HCT116 (cell line): ENCODE measurements around the gene SPPL2C. TPM values are rescaled to one million over a fixed set of nuclear protein-coding genes. Genes with fewer than 3 reads are reported as not detected.

ENCODE experiments used
- ATAC-seq: fragments of 200-7000 bp; cut with Tn5 transposase; 2 replicates; pipeline ENCODE4 v1.9.1; 2020; ENCODE audit warnings: mild to moderate bottlenecking, moderate library complexity
- BruUV-seq: library from RNA; stranded (reverse); fragments of 400-500 nt; replicated peaks from 2 replicates; lab custom pipeline; 2021; lab: Mats Ljungman, UMichigan
- CTCF ChIA-PET: fragments of 300-600 bp; sonication (Branson Sonifier 250); formaldehyde crosslinking; loops from one replicate; lab custom pipeline; 2021; ENCODE audit warnings: antibody characterized with exemption; lab: Charles Lee
- POLR2A ChIA-PET: fragments of 300-600, 350-600 bp; sonication (Branson Sonifier 250); formaldehyde crosslinking; loops from one replicate; lab custom pipeline; 2021; ENCODE audit warnings: antibody characterized with exemption; lab: Charles Lee
- RAD21 ChIA-PET, 2 experiments: fragments of 300-600 bp; sonication (Branson Sonifier 250); formaldehyde crosslinking; loops; one replicate each; lab custom pipeline; 2023; ENCODE audit warnings: low total read pairs in 2 of 2; ENCODE audit not compliant: uncharacterized antibody in 2 of 2, unreplicated experiment in 2 of 2, low non-redundant PET in 1 of 2; lab: Charles Lee
- DNase-seq: peaks from one replicate; pipeline ENCODE4 v3.0.0-alpha.2; 2010; ENCODE audit warnings: low read depth, low spot score
- H2AFZ ChIP-seq: fragments of 200-600 bp; shearing (Covaris generic), sonication (generic); 2 replicates; pipeline ENCODE4 v1.6.1; 2017; ENCODE audit warnings: low read depth, mixed run types, mixed read lengths, antibody characterized with exemption, low read length; ENCODE audit not compliant: poor library complexity, severe bottlenecking
- H3K27ac ChIP-seq: 2 replicates; pipeline ENCODE4 v1.5.1; 2012; ENCODE audit warnings: low read depth, low read length
- H3K27me3 ChIP-seq: fragments of 200-600 bp; sonication (generic); 2 replicates; pipeline ENCODE4 v1.6.1; 2016; ENCODE audit warnings: mixed run types, low read length, mixed read lengths; ENCODE audit not compliant: insufficient read depth
- H3K36me3 ChIP-seq, 2 experiments: fragments of 200-500 bp in 1 of 2; fragments of 200-600 bp in 1 of 2; sonication (Bioruptor generic) in 1 of 2; sonication (generic) in 1 of 2; 2 replicates each; pipeline versions ENCODE4 v1.5.1 to v1.6.1; 2014 to 2016; ENCODE audit warnings: low read length in 2 of 2, inconsistent platforms in 1 of 2, mixed read lengths in 1 of 2, mixed run types in 1 of 2; ENCODE audit not compliant: insufficient read depth in 2 of 2, control insufficient read depth in 1 of 2
- H3K4me1 ChIP-seq, 2 experiments: fragments of 200-600 bp in 1 of 2; sonication (generic) in 1 of 2; 2 replicates each; pipeline versions ENCODE4 v1.5.1 to v1.6.1; 2012 to 2017; ENCODE audit warnings: low read length in 2 of 2, inconsistent platforms in 1 of 2, mild to moderate bottlenecking in 1 of 2, mixed read lengths in 1 of 2, mixed run types in 1 of 2, moderate library complexity in 1 of 2; ENCODE audit not compliant: insufficient read depth in 2 of 2, control insufficient read depth in 1 of 2
- H3K4me2 ChIP-seq: fragments of 200-600 bp; sonication (generic); 2 replicates; pipeline ENCODE4 v1.6.1; 2017; ENCODE audit warnings: mixed run types, low read length, mixed read lengths
- H3K4me3 ChIP-seq, 2 experiments: fragments of 200-600 bp in 1 of 2; sonication (generic) in 1 of 2; replicated peaks in 1 of 2; 2 replicates each; pipeline ENCODE4 v1.5.1; 2011 to 2016; ENCODE audit warnings: low read length in 2 of 2, control low read depth in 1 of 2, low read depth in 1 of 2, mild to moderate bottlenecking in 1 of 2, mixed read lengths in 1 of 2, mixed run types in 1 of 2
- H3K79me2 ChIP-seq: fragments of 200-600 bp; sonication (generic); 2 replicates; pipeline ENCODE4 v1.6.1; 2017; ENCODE audit warnings: mild to moderate bottlenecking, mixed run types, low read length, moderate library complexity, mixed read lengths; ENCODE audit not compliant: insufficient read depth
- H3K9ac ChIP-seq: fragments of 200-600 bp; sonication (generic); 2 replicates; pipeline ENCODE4 v1.6.1; 2016; ENCODE audit warnings: low read length, mixed read lengths
- H3K9me2 ChIP-seq: fragments of 200-600 bp; sonication (generic), shearing (Covaris generic); 2 replicates; pipeline ENCODE4 v1.6.1; 2017; ENCODE audit warnings: mixed run types, mild to moderate bottlenecking, moderate library complexity; ENCODE audit not compliant: insufficient read depth
- H3K9me3 ChIP-seq, 2 experiments: fragments of 200-500 bp in 1 of 2; fragments of 200-600 bp in 1 of 2; sonication (Bioruptor generic) in 1 of 2; sonication (generic) in 1 of 2; 2 replicates each; pipeline ENCODE4 v1.6.1; 2014 to 2017; ENCODE audit warnings: low read length in 2 of 2, mixed read lengths in 2 of 2, inconsistent platforms in 1 of 2, low read depth in 1 of 2, mild to moderate bottlenecking in 1 of 2, mixed run types in 1 of 2, moderate library complexity in 1 of 2; ENCODE audit not compliant: control insufficient read depth in 1 of 2, insufficient read depth in 1 of 2
- H4K20me1 ChIP-seq: fragments of 200-600 bp; sonication (generic), shearing (Covaris generic); 2 replicates; pipeline ENCODE4 v1.6.1; 2017; ENCODE audit warnings: mixed run types, mild to moderate bottlenecking, moderate library complexity; ENCODE audit not compliant: insufficient read depth
- EGR1 ChIP-seq: IDR thresholded peaks from 2 replicates; pipeline ENCODE4 v1.6.1; 2012; ENCODE audit warnings: low read depth
- EZH2phosphoT487 ChIP-seq: fragments of 200-600 bp; IDR thresholded peaks from 2 replicates; pipeline ENCODE4 v1.6.1; 2018; ENCODE audit warnings: antibody characterized with exemption, borderline replicate concordance
- FOSL1 ChIP-seq: IDR thresholded peaks from 2 replicates; pipeline ENCODE4 v1.6.1; 2012; ENCODE audit warnings: low read depth
- POLR2AphosphoS5 ChIP-seq: IDR thresholded peaks from 2 replicates; pipeline ENCODE4 v1.6.1; 2011; ENCODE audit warnings: mild to moderate bottlenecking, low read depth, low read length, moderate library complexity
- RAD21 ChIP-seq: IDR thresholded peaks from 2 replicates; pipeline ENCODE4 v1.6.1; 2012; ENCODE audit warnings: low read depth, mild to moderate bottlenecking
- REST ChIP-seq: IDR thresholded peaks from 2 replicates; pipeline ENCODE4 v1.6.1; 2012; ENCODE audit warnings: low read depth
- SIN3A ChIP-seq: IDR thresholded peaks from 2 replicates; pipeline ENCODE4 v1.6.1; 2012; ENCODE audit warnings: low read depth
- TCF7L2 ChIP-seq: IDR thresholded peaks from 2 replicates; pipeline ENCODE4 v1.7.0; 2011; ENCODE audit warnings: borderline replicate concordance, inconsistent platforms; ENCODE audit not compliant: insufficient read depth, insufficient read length; ENCODE audit errors: extremely low read depth
- ZBTB33 ChIP-seq: IDR thresholded peaks from 2 replicates; pipeline ENCODE4 v1.6.1; 2011; ENCODE audit warnings: mild to moderate bottlenecking, low read length, moderate library complexity; ENCODE audit not compliant: insufficient replicate concordance; ENCODE audit errors: extremely low read depth
- ZNF274 ChIP-seq: fragments of 200-500 bp; sonication (Bioruptor generic); IDR thresholded peaks from 2 replicates; pipeline ENCODE4 v1.6.1; 2014; ENCODE audit warnings: mild to moderate bottlenecking, low read depth, low read length, inconsistent platforms
- intact Hi-C: fragments of 100-400 bp; cut with micrococcal nuclease; formaldehyde crosslinking; loops from 2 replicates; pipeline ENCODE4 v1.10.0; 2022
- total RNA-seq: library from RNA; stranded (reverse); gene quantifications from one replicate; pipeline ENCODE4 v1.2.1, GENCODE V29; 2021; ENCODE audit not compliant: unreplicated experiment
- TF ChIP-seq, protein P1 (sequence below): IDR thresholded peaks from 2 replicates; pipeline ENCODE4 v1.6.1; 2012
- TF ChIP-seq, protein P2 (sequence below): IDR thresholded peaks from 2 replicates; pipeline ENCODE4 v1.6.1; 2012
- TF ChIP-seq, protein P3 (sequence below), 3 experiments: fragments of 200-600 bp in 1 of 3; sonication (generic) in 1 of 3; IDR thresholded peaks in 2 of 3; conservative IDR thresholded peaks in 1 of 3; 2 replicates each; pipeline ENCODE4 v1.5.1; 2012 to 2017; ENCODE audit warnings: low read depth in 2 of 3, low read length in 2 of 3, antibody characterized with exemption in 1 of 3, borderline replicate concordance in 1 of 3, control low read depth in 1 of 3, mild to moderate bottlenecking in 1 of 3, mixed read lengths in 1 of 3, mixed run types in 1 of 3, moderate library complexity in 1 of 3; ENCODE audit not compliant: insufficient read depth in 1 of 3

Gene SPPL2C
- total RNA-seq, 1 experiment from 2014 or later, result not detected

- TF ChIP-seq TCF7L2 (no peak), POLR2AphosphoS5 (no peak), EGR1 (no peak), FOSL1 (no peak)
- TF ChIP-seq, protein P1, sequence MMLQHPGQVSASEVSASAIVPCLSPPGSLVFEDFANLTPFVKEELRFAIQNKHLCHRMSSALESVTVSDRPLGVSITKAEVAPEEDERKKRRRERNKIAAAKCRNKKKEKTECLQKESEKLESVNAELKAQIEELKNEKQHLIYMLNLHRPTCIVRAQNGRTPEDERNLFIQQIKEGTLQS, result no peak
- TF ChIP-seq, protein P2, sequence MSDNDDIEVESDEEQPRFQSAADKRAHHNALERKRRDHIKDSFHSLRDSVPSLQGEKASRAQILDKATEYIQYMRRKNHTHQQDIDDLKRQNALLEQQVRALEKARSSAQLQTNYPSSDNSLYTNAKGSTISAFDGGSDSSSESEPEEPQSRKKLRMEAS, result no peak
Observed at GRCh38 chr17:45843722-45844121, 959 bp upstream of the SPPL2C start (continued).

DNA sequence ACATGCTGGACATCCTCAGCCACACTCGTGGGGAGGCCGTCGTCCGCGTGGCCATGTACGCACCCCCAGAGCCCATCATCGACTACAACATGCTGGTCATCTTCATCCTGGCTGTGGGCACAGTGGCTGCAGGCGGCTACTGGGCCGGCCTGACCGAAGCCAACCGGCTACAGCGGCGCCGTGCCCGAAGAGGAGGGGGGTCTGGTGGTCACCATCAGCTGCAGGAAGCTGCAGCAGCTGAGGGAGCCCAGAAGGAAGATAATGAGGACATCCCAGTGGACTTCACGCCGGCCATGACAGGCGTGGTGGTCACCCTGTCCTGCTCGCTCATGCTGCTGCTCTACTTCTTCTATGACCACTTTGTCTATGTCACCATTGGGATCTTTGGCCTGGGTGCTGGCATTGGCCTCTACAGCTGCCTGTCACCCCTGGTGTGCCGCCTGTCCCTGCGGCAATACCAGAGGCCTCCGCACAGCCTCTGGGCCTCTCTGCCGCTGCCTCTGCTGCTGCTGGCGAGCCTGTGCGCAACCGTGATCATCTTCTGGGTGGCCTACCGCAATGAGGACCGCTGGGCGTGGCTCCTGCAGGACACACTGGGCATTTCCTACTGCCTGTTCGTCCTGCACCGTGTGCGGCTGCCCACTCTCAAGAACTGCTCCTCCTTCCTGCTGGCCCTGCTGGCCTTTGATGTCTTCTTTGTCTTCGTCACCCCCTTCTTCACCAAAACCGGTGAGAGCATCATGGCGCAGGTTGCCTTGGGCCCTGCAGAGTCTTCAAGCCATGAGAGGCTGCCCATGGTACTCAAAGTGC is 900 bp downstream of the SPPL2C start:
- ChIA-PET RAD21 (no interaction called here), CTCF (interaction anchor here (1.6 kb wide), 1 partner anchor 10 kb away, joined by 5 read pairs; no protein-coding TSS in a partner anchor), POLR2A (no interaction called here)
- H3K36me3 ChIP-seq, result no peaks in the 10 kb centered on the region
- no peak overlapping the region for H3K4me3 ChIP-seq
- no peak overlapping the region for H2AFZ ChIP-seq
- H3K9ac ChIP-seq, result no peak overlapping the region
- ATAC-seq (no peak), DNase-seq (no peak)
- H4K20me1 ChIP-seq, result no peaks in the 10 kb centered on the region
- no peak overlapping the region for H3K4me2 ChIP-seq
- peaks cover 0 to 8% of the 10 kb centered on the region in 2 experiments; a peak in 2 of 4 replicates for H3K4me1 ChIP-seq
- H3K27me3 ChIP-seq, result no peaks in the 10 kb centered on the region
- no TSS peak for BruUV-seq
- intact Hi-C loops, result no loop called here
- H3K27ac ChIP-seq, result no peak overlapping the region
- TF ChIP-seq RAD21 (no peak), ZBTB33 (no peak), TCF7L2 (no peak), EZH2phosphoT487 (no peak), ZNF274 (no peak), REST (no peak), SIN3A (no peak)
- TF ChIP-seq, protein P3, sequence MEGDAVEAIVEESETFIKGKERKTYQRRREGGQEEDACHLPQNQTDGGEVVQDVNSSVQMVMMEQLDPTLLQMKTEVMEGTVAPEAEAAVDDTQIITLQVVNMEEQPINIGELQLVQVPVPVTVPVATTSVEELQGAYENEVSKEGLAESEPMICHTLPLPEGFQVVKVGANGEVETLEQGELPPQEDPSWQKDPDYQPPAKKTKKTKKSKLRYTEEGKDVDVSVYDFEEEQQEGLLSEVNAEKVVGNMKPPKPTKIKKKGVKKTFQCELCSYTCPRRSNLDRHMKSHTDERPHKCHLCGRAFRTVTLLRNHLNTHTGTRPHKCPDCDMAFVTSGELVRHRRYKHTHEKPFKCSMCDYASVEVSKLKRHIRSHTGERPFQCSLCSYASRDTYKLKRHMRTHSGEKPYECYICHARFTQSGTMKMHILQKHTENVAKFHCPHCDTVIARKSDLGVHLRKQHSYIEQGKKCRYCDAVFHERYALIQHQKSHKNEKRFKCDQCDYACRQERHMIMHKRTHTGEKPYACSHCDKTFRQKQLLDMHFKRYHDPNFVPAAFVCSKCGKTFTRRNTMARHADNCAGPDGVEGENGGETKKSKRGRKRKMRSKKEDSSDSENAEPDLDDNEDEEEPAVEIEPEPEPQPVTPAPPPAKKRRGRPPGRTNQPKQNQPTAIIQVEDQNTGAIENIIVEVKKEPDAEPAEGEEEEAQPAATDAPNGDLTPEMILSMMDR (IDR thresholded peaks at IDR 0.05 in 2 of 3, conservative IDR thresholded peaks at IDR 0.05 in 1 of 3; ENCODE audit: borderline replicate concordance in 1 of 3, insufficient read depth in 1 of 3, low read depth in 2 of 3, low read length in 2 of 3), result no peak
- TF ChIP-seq, protein P1, result no peak
- no peaks in the 10 kb centered on the region for H3K9me2 ChIP-seq
- no peaks in the 10 kb centered on the region for H3K79me2 ChIP-seq
- H3K9me3 ChIP-seq, result no peaks in the 10 kb centered on the region
